ENCODE results near the gene SH3GL3. TPM values are rescaled to one million over a fixed set of nuclear protein-coding genes. Genes with fewer than 3 reads are reported as not detected.

Gene SH3GL3
- total RNA-seq, 1 donor from 2014 or later = 6.3 TPM

- H3K27ac ChIP-seq (ENCODE audit: low read depth, low read length) = no peak overlapping the region
- H3K4me3 ChIP-seq (ENCODE audit: low read length in 3 of 3) = no peak overlapping the region
- H3K27me3 ChIP-seq (ENCODE audit: control insufficient read depth in 3 of 3, insufficient read depth in 3 of 3, low read length in 3 of 3) = peaks cover 0 to 11% (median 3%) of the 10 kb centered on the region in 3 donors
- no peaks in the 10 kb centered on the region for H3K36me3 ChIP-seq (ENCODE audit: control insufficient read depth in 3 of 3, insufficient read depth in 3 of 3, low read length in 3 of 3)
- H3K9me3 ChIP-seq (ENCODE audit: control insufficient read depth in 3 of 3, low read length in 3 of 3) = no peaks in the 10 kb centered on the region
- no peaks in the 10 kb centered on the region for H3K4me1 ChIP-seq (ENCODE audit: control insufficient read depth in 3 of 3, insufficient read depth in 3 of 3, low read length in 3 of 3)
- H3K9ac ChIP-seq (ENCODE audit: low read depth in 1 of 3, low read length in 3 of 3) = no peak overlapping the region
Observed at GRCh38 chr15:83570756-83571155, 123.6 kb downstream of the SH3GL3 start.

- no peak overlapping the region for H3K9ac ChIP-seq (ENCODE audit: low read depth in 1 of 3, low read length in 3 of 3)
- H3K27ac ChIP-seq (ENCODE audit: low read depth, low read length) = no peak overlapping the region
- peaks cover 0 to 11% (median 3%) of the 10 kb centered on the region in 3 donors for H3K27me3 ChIP-seq (ENCODE audit: control insufficient read depth in 3 of 3, insufficient read depth in 3 of 3, low read length in 3 of 3)
- H3K9me3 ChIP-seq (ENCODE audit: control insufficient read depth in 3 of 3, low read length in 3 of 3) = no peaks in the 10 kb centered on the region
- H3K36me3 ChIP-seq (ENCODE audit: control insufficient read depth in 3 of 3, insufficient read depth in 3 of 3, low read length in 3 of 3) = no peaks in the 10 kb centered on the region
- H3K4me3 ChIP-seq (ENCODE audit: low read length in 3 of 3) = no peak overlapping the region
- no peaks in the 10 kb centered on the region for H3K4me1 ChIP-seq (ENCODE audit: control insufficient read depth in 3 of 3, insufficient read depth in 3 of 3, low read length in 3 of 3)
Observed at GRCh38 chr15:83571820-83572707, 124.9 kb downstream of the SH3GL3 start.

- H3K36me3 ChIP-seq (ENCODE audit: control insufficient read depth in 3 of 3, insufficient read depth in 3 of 3, low read length in 3 of 3) = no peaks in the 10 kb centered on the region
- H3K27ac ChIP-seq (ENCODE audit: low read depth, low read length) = no peak overlapping the region
- no peak overlapping the region for H3K9ac ChIP-seq (ENCODE audit: low read depth in 1 of 3, low read length in 3 of 3)
- no peaks in the 10 kb centered on the region for H3K4me1 ChIP-seq (ENCODE audit: control insufficient read depth in 3 of 3, insufficient read depth in 3 of 3, low read length in 3 of 3)
- H3K9me3 ChIP-seq (ENCODE audit: control insufficient read depth in 3 of 3, low read length in 3 of 3) = no peaks in the 10 kb centered on the region
- H3K4me3 ChIP-seq (ENCODE audit: low read length in 3 of 3) = no peak overlapping the region
- peaks cover 3 to 11% (median 4%) of the 10 kb centered on the region in 3 donors for H3K27me3 ChIP-seq (ENCODE audit: control insufficient read depth in 3 of 3, insufficient read depth in 3 of 3, low read length in 3 of 3)
Observed at GRCh38 chr15:83574345-83574744, 127.2 kb downstream of the SH3GL3 start.

- Histone ChIP-seq H3K9me3 (ENCODE audit: control insufficient read depth in 3 of 3, low read length in 3 of 3) (no peaks in the 10 kb centered on the region), H3K36me3 (ENCODE audit: control insufficient read depth in 3 of 3, insufficient read depth in 3 of 3, low read length in 3 of 3) (no peaks in the 10 kb centered on the region), H3K4me1 (ENCODE audit: control insufficient read depth in 3 of 3, insufficient read depth in 3 of 3, low read length in 3 of 3) (no peaks in the 10 kb centered on the region), H3K27ac (ENCODE audit: low read depth, low read length) (no peak overlapping the region), H3K9ac (ENCODE audit: low read depth in 1 of 3, low read length in 3 of 3) (no peak overlapping the region), H3K4me3 (ENCODE audit: low read length in 3 of 3) (no peak overlapping the region), H3K27me3 (ENCODE audit: control insufficient read depth in 3 of 3, insufficient read depth in 3 of 3, low read length in 3 of 3) (peaks cover 3 to 6% (median 4%) of the 10 kb centered on the region in 3 donors)
Observed at GRCh38 chr15:83578691-83579090, 131.6 kb downstream of the SH3GL3 start.

- no peak overlapping the region for H3K27ac ChIP-seq (ENCODE audit: low read depth, low read length)
- H3K36me3 ChIP-seq (ENCODE audit: control insufficient read depth in 3 of 3, insufficient read depth in 3 of 3, low read length in 3 of 3) = no peaks in the 10 kb centered on the region
- no peak overlapping the region for H3K4me3 ChIP-seq (ENCODE audit: low read length in 3 of 3)
- H3K9ac ChIP-seq (ENCODE audit: low read depth in 1 of 3, low read length in 3 of 3) = no peak overlapping the region
- H3K4me1 ChIP-seq (ENCODE audit: control insufficient read depth in 3 of 3, insufficient read depth in 3 of 3, low read length in 3 of 3) = no peaks in the 10 kb centered on the region
- H3K27me3 ChIP-seq (ENCODE audit: control insufficient read depth in 3 of 3, insufficient read depth in 3 of 3, low read length in 3 of 3) = peaks cover 0 to 4% (median 0%) of the 10 kb centered on the region in 3 donors
- no peaks in the 10 kb centered on the region for H3K9me3 ChIP-seq (ENCODE audit: control insufficient read depth in 3 of 3, low read length in 3 of 3)
Observed at GRCh38 chr15:83581381-83581780, 134.2 kb downstream of the SH3GL3 start.

GRCh38 chr15:83582381-83582780 is 135.2 kb downstream of the SH3GL3 start:
- H3K27me3 ChIP-seq (ENCODE audit: control insufficient read depth in 3 of 3, insufficient read depth in 3 of 3, low read length in 3 of 3) = peaks cover 0 to 4% (median 0%) of the 10 kb centered on the region in 3 donors
- no peak overlapping the region for H3K4me3 ChIP-seq (ENCODE audit: low read length in 3 of 3)
- no peak overlapping the region for H3K27ac ChIP-seq (ENCODE audit: low read depth, low read length)
- H3K9me3 ChIP-seq (ENCODE audit: control insufficient read depth in 3 of 3, low read length in 3 of 3) = no peaks in the 10 kb centered on the region
- H3K4me1 ChIP-seq (ENCODE audit: control insufficient read depth in 3 of 3, insufficient read depth in 3 of 3, low read length in 3 of 3) = no peaks in the 10 kb centered on the region
- no peaks in the 10 kb centered on the region for H3K36me3 ChIP-seq (ENCODE audit: control insufficient read depth in 3 of 3, insufficient read depth in 3 of 3, low read length in 3 of 3)
- no peak overlapping the region for H3K9ac ChIP-seq (ENCODE audit: low read depth in 1 of 3, low read length in 3 of 3)

GRCh38 chr15:83585601-83586335 is 138.6 kb downstream of the SH3GL3 start:
- Histone ChIP-seq H3K4me1 (ENCODE audit: control insufficient read depth in 3 of 3, insufficient read depth in 3 of 3, low read length in 3 of 3) (no peaks in the 10 kb centered on the region), H3K27me3 (ENCODE audit: control insufficient read depth in 3 of 3, insufficient read depth in 3 of 3, low read length in 3 of 3) (no peaks in the 10 kb centered on the region), H3K27ac (ENCODE audit: low read depth, low read length) (no peak overlapping the region), H3K9me3 (ENCODE audit: control insufficient read depth in 3 of 3, low read length in 3 of 3) (no peaks in the 10 kb centered on the region), H3K36me3 (ENCODE audit: control insufficient read depth in 3 of 3, insufficient read depth in 3 of 3, low read length in 3 of 3) (no peaks in the 10 kb centered on the region), H3K9ac (ENCODE audit: low read depth in 1 of 3, low read length in 3 of 3) (no peak overlapping the region), H3K4me3 (ENCODE audit: low read length in 3 of 3) (no peak overlapping the region)

- Histone ChIP-seq H3K4me3 (ENCODE audit: low read length in 3 of 3) (no peak overlapping the region), H3K27me3 (ENCODE audit: control insufficient read depth in 3 of 3, insufficient read depth in 3 of 3, low read length in 3 of 3) (no peaks in the 10 kb centered on the region), H3K4me1 (ENCODE audit: control insufficient read depth in 3 of 3, insufficient read depth in 3 of 3, low read length in 3 of 3) (no peaks in the 10 kb centered on the region), H3K9ac (ENCODE audit: low read depth in 1 of 3, low read length in 3 of 3) (no peak overlapping the region), H3K27ac (ENCODE audit: low read depth, low read length) (no peak overlapping the region), H3K9me3 (ENCODE audit: control insufficient read depth in 3 of 3, low read length in 3 of 3) (no peaks in the 10 kb centered on the region), H3K36me3 (ENCODE audit: control insufficient read depth in 3 of 3, insufficient read depth in 3 of 3, low read length in 3 of 3) (no peaks in the 10 kb centered on the region)
Observed at GRCh38 chr15:83587091-83587490, 139.9 kb downstream of the SH3GL3 start.

- H3K9me3 ChIP-seq (ENCODE audit: control insufficient read depth in 3 of 3, low read length in 3 of 3) = no peaks in the 10 kb centered on the region
- no peak overlapping the region for H3K9ac ChIP-seq (ENCODE audit: low read depth in 1 of 3, low read length in 3 of 3)
- H3K4me3 ChIP-seq (ENCODE audit: low read length in 3 of 3) = no peak overlapping the region
- no peaks in the 10 kb centered on the region for H3K27me3 ChIP-seq (ENCODE audit: control insufficient read depth in 3 of 3, insufficient read depth in 3 of 3, low read length in 3 of 3)
- H3K27ac ChIP-seq (ENCODE audit: low read depth, low read length) = no peak overlapping the region
- no peaks in the 10 kb centered on the region for H3K4me1 ChIP-seq (ENCODE audit: control insufficient read depth in 3 of 3, insufficient read depth in 3 of 3, low read length in 3 of 3)
- H3K36me3 ChIP-seq (ENCODE audit: control insufficient read depth in 3 of 3, insufficient read depth in 3 of 3, low read length in 3 of 3) = no peaks in the 10 kb centered on the region
Observed at GRCh38 chr15:83588441-83588840, 141.3 kb downstream of the SH3GL3 start.

All from skeletal muscle tissue (tissue), 4 donors.